ENCODE measurements around the gene KAZN.

KAZN gene

DNA sequence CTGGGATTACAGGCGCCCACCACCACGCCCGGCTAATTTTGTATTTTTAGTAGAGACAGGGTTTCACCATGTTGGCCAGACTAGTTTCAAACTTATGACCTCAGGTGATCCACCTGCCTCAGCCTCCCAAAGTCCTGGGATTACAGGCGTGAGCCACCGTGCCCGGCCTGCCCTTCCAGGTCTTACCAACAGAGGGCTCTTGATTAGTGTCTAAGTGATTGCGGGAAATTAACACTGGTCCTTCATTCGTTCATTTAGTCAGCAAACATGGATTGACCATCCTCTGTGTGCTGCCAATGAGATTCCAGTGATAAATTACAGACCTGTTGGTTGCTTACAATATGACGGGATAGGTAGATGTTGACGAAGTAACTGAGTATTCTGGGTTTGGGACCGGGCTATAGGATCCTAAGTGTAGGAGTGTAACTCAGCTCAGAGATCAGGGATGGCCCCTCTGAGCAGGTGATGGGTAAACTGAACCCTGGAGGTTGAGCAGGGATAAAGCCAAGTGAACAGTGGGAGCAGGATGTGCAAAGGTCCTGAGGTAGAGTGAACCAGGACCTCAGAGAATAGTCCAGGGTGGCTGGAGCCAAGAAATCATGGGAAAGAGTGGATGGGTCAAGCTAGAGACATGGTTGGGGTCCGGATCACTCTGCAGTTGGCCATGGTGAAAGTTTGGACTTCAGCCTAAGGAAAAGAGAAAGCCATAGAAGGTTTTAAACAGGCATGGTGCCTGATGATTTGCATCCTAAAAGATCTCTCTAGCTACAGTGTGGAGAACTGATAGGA is 171.2 kb downstream of the KAZN start:
- no peak for DNase-seq (ENCODE audit: low read depth)
- TF ChIP-seq, protein P1, sequence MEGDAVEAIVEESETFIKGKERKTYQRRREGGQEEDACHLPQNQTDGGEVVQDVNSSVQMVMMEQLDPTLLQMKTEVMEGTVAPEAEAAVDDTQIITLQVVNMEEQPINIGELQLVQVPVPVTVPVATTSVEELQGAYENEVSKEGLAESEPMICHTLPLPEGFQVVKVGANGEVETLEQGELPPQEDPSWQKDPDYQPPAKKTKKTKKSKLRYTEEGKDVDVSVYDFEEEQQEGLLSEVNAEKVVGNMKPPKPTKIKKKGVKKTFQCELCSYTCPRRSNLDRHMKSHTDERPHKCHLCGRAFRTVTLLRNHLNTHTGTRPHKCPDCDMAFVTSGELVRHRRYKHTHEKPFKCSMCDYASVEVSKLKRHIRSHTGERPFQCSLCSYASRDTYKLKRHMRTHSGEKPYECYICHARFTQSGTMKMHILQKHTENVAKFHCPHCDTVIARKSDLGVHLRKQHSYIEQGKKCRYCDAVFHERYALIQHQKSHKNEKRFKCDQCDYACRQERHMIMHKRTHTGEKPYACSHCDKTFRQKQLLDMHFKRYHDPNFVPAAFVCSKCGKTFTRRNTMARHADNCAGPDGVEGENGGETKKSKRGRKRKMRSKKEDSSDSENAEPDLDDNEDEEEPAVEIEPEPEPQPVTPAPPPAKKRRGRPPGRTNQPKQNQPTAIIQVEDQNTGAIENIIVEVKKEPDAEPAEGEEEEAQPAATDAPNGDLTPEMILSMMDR (IDR thresholded peaks at IDR 0.05; ENCODE audit: low read length, missing control alignments) = no peak
- H3K4me3 ChIP-seq (replicated peaks; ENCODE audit: low read depth, low read length) = no peak overlapping the region

DNA sequence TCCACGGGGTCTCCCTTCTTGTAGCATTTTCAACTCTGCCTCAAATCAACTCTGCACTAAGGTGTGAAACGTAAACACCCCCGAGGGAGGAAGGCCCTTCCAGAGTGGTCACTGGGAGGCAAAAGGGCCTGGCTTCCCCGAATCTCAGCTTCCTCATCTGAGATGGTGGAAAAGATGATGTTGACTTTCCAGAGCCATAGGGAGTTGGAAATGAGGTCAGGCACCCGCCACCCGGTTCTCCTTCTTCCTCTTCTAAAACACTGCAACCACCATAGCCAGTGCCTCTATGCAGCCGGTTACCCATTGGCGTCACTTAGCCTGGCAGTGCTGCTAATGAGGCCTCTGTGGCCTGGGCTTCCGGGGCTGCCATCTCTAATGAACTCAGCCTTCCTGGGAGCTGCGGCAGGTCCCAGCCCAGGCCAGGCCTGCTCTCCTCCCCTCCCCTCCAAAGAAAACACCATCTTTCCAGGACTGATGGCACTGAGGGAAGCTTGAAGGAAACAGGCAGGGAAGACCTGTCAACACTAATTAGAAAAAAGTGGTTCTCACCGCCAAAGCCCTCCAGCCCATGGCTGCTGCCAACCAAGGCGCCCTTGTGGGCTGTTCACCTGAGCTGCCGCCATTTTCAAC is 175.0 kb downstream of the KAZN start:
- TF ChIP-seq, protein P1 (IDR thresholded peaks at IDR 0.05; ENCODE audit: low read length, missing control alignments) = no peak
- DNase-seq (ENCODE audit: low read depth) = no peak
- H3K4me3 ChIP-seq (replicated peaks; ENCODE audit: low read depth, low read length) = no peak overlapping the region

DNA sequence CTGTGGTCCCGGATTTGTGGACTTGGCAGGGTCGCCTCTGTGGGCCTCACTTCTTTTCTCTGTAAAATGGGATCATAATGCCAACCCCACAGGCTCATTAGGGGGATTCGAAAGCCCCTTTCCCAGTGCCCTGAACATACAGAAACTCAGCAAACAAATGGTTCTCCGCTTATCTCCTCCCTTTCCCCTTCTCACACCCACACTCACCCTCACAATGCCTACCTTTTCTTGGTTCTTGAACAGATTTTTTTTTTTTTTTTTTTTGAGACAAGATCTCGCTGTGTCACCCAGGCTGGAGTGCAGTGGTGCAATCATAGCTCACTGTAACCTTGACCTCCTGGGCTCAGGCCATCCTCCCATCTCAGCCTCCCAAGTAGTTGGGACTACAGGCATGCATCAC is 175.7 kb downstream of the KAZN start:
- H3K4me3 ChIP-seq (replicated peaks; ENCODE audit: low read depth, low read length) = no peak overlapping the region
- DNase-seq (ENCODE audit: low read depth) = no peak
- TF ChIP-seq, protein P1 (IDR thresholded peaks at IDR 0.05; ENCODE audit: low read length, missing control alignments) = no peak

DNA sequence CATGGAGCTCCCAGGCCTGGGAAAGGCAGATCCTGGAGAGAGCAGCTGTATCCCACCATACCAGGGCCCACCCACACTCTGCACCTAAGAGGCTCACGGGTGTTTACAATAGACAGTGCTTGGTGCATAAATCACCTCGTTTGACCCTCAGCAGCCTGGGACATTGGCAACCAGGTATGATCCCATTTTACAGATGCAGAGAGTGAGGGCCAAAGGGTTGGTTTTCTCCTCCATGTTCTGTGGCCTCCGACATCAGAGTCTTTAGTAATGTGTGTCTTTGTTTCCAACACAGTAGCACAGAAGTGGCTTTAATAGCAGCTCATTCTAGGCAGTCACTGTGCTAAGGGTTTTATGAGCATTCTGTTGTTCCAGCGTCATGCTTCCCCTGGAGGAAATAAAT is 176.5 kb downstream of the KAZN start:
- no peak for DNase-seq (ENCODE audit: low read depth)
- TF ChIP-seq, protein P1 (IDR thresholded peaks at IDR 0.05; ENCODE audit: low read length, missing control alignments) = no peak
- H3K4me3 ChIP-seq (replicated peaks; ENCODE audit: low read depth, low read length) = no peak overlapping the region

DNA sequence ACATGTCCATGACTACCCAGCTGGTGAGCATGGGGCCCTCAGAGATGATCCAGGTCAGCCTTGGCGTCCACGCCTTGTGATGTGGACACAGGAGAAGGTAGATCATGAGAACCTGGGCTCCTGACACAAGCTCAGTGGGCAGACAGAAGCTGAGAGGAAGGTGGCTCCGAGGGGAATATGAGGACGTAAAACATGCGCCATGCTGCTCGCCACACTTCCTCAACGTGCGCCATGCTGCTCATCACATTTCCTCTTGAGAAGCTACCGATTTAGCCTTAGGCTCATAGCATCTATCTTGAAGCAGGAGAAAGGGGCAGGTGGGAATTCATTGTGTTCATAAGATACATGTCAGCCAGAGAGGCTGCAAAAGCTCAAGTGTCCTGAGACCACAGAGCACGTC is 176.9 kb downstream of the KAZN start:
- no peak overlapping the region for H3K4me3 ChIP-seq (replicated peaks; ENCODE audit: low read depth, low read length)
- DNase-seq (ENCODE audit: low read depth) = no peak
- TF ChIP-seq, protein P1 (IDR thresholded peaks at IDR 0.05; ENCODE audit: low read length, missing control alignments) = no peak

DNA sequence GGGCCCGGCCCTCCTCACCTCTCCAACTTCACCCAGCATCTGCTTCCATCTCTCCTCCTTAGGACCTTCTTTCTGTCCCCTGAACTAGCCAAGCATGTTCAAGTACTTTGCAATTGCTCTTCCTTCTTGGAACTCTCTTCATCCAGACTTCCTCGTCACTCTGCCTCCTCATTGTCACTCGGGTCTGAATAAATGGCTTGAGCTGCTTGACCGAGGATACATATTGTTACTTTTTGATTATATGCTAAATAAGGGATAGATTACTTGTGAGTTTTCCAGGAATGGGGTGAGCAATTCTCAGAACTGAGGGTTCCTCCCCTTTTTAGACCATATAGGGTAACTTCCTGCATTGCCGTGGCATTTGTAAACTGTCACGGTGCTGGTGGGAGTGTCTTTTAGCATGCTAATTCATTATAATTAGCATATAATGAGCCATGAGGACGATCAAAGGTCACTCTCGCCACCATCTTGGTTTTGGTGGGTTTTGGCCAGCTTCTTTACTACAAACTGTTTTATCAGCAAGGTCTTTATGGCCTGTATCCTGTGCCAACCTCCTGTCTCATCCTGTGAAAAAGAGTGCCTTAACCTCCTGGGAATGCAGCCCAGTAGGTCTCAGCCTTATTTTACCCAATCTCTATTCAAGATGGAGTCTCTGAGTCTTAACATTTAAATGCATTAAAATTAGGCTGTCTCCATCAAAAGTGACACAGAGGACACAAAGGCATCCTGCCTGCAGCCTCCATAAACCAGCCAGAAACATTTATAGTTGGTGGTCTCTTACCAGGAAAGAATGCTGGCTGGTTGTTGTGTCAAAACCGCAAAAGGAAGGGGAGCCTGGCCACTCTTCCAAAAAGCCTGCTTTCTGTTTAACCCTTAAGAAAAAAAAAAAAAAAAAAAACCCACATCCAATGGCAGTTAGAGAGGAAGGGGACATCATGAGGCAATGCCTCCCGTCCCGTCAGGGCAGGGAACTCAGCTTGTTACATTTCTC is 179.3 kb downstream of the KAZN start:
- no peak for DNase-seq (ENCODE audit: low read depth)
- TF ChIP-seq, protein P1 (IDR thresholded peaks at IDR 0.05; ENCODE audit: low read length, missing control alignments) = no peak
- H3K4me3 ChIP-seq (replicated peaks; ENCODE audit: low read depth, low read length) = no peak overlapping the region

Measured in fibroblast of pulmonary artery (primary cell).